Kidney epithelial cell (primary cell): ENCODE data around the gene PPP1R14C. TPM values are rescaled to one million over a fixed set of nuclear protein-coding genes. Genes with fewer than 3 reads are reported as not detected.

Source experiments
- DNase-seq: peaks from one replicate; pipeline ENCODE4 v3.0.0-alpha.2; 2010; ENCODE audit warnings: low read depth
- H3K27me3 ChIP-seq: 2 replicates; pipeline ENCODE4 v1.6.0; 2011; ENCODE audit warnings: low read length; ENCODE audit not compliant: control insufficient read depth, insufficient read depth
- H3K36me3 ChIP-seq: 2 replicates; pipeline ENCODE4 v1.5.1; 2011; ENCODE audit warnings: low read length; ENCODE audit not compliant: control insufficient read depth, insufficient read depth
- H3K4me3 ChIP-seq: 2 replicates; pipeline ENCODE4 v1.5.1; 2011; ENCODE audit warnings: low read depth, mild to moderate bottlenecking, control low read depth, low read length
- total RNA-seq: library from RNA; depleted of rRNA; stranded (reverse); fragments of >200 nt; gene quantifications from 2 replicates; pipeline ENCODE4 v1.2.3, GENCODE V29; 2015
- TF ChIP-seq, protein P1 (sequence below): IDR thresholded peaks from 2 replicates; pipeline ENCODE4 v1.5.1; 2011; ENCODE audit warnings: mild to moderate bottlenecking, moderate library complexity, low read length, control low read depth, inconsistent platforms; ENCODE audit not compliant: insufficient read depth, poor library complexity, severe bottlenecking

The PPP1R14C gene
- total RNA-seq, 1 donor from 2014 or later, result 45.5 TPM

DNA sequence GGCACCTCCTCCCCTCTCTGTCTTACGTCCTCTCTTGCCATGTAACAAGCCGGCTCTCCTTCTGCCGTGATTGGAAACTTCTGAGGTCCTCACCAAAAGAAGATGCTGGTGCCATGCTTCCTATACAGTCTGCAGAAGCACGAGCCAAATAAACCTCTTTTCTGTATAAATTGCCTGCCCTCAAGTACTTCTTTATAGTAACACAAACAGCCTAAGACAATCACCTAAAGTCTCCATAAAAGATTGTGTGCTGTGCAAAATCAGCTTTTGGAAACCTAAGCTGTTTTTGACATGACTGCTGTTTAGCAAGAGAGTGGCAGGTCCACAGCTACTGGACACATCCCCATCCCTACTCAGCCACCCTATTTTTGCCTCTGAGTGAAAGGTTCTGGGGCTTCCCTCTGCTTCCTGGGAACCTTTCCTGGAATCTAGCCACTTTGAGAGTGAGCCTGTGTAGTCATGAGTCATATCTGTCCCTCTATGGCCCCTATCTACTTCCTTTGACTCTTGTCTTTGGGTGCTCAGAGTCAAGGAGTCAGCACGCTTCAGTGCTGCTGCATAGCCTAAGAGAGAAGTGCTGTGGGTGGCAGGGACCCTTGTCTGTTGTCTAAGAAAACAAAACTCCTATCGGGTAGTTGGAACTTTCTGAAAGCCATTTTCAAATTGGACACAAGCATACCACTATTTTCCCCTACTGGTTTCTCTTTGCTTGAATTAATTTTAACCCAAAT, 110.0 kb downstream of the PPP1R14C start:
- TF ChIP-seq, protein P1, sequence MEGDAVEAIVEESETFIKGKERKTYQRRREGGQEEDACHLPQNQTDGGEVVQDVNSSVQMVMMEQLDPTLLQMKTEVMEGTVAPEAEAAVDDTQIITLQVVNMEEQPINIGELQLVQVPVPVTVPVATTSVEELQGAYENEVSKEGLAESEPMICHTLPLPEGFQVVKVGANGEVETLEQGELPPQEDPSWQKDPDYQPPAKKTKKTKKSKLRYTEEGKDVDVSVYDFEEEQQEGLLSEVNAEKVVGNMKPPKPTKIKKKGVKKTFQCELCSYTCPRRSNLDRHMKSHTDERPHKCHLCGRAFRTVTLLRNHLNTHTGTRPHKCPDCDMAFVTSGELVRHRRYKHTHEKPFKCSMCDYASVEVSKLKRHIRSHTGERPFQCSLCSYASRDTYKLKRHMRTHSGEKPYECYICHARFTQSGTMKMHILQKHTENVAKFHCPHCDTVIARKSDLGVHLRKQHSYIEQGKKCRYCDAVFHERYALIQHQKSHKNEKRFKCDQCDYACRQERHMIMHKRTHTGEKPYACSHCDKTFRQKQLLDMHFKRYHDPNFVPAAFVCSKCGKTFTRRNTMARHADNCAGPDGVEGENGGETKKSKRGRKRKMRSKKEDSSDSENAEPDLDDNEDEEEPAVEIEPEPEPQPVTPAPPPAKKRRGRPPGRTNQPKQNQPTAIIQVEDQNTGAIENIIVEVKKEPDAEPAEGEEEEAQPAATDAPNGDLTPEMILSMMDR, result no peak
- DNase-seq, result no peak

DNA sequence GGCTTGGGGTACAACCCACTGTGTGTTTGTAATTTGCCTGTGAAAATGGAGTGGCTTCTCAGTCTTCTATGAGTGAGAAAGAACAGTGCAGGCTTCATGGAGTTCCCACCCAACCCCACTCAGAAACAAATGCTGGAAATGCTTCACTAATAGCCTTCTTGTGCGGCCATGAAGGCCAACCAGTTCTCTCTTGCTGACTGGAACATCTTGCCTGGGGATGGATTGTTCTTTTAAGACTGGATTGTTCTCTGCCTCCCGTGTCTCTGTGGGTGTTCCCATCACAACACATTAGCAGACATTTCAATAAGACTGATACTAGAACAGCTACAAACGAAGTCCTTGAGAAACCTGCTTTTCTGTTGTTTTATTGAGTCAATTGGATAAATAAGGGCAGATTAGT, 110.6 kb downstream of the PPP1R14C start:
- no peaks in the 10 kb centered on the region for H3K36me3 ChIP-seq
- TF ChIP-seq, protein P1, result no peak
- H3K27me3 ChIP-seq, result no peaks in the 10 kb centered on the region
- DNase-seq, result no peak
- H3K4me3 ChIP-seq, result no peak overlapping the region

More for the DNA sequence above, 110.0 kb downstream of the PPP1R14C start:
- no peaks in the 10 kb centered on the region for H3K27me3 ChIP-seq
- H3K36me3 ChIP-seq, result no peaks in the 10 kb centered on the region
- no peak overlapping the region for H3K4me3 ChIP-seq

DNA sequence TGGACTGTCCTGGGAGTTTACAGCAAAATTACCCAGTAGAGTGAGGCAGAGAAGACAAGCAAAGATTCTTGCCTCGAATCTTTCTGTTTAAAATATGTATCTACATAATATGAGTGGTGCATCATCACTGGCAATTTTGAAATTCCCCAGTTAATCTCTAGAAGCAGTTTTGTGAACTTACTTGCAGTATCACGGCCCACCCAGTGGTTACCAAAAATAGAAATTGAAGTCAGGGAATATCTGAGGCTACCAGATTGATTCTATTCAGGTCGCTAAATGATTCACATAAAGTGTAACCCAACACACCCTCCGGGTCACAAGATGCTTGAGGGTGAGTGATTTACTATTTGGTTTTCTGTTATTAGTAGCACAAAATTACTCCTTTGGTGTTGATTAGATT, 111.9 kb downstream of the PPP1R14C start:
- Histone ChIP-seq H3K4me3 (no peak overlapping the region), H3K27me3 (no peaks in the 10 kb centered on the region), H3K36me3 (no peaks in the 10 kb centered on the region)
- no peak for DNase-seq
- TF ChIP-seq, protein P1, result no peak

DNA sequence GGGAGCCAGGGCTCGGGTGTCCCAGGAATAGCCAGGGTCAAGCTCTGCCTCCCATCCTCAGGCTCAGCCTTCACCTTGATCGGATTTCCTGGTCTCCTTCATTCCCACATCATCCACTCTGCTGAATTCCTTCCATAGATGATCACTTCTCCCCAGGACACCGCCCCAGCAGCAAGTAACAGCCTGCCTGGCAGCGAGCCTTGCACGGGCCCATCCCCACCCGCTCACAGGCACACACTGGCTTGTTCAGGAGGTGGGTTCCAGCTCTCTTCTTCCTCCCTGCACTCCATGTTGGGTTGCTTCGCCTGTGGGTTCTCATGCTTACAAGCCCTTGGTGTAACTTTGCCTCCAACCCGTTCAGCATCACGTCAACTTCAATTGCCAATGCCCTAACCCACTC, 113.0 kb downstream of the PPP1R14C start:
- no peaks in the 10 kb centered on the region for H3K36me3 ChIP-seq
- H3K4me3 ChIP-seq, result no peak overlapping the region
- TF ChIP-seq, protein P1, result no peak
- no peak for DNase-seq
- no peaks in the 10 kb centered on the region for H3K27me3 ChIP-seq

DNA sequence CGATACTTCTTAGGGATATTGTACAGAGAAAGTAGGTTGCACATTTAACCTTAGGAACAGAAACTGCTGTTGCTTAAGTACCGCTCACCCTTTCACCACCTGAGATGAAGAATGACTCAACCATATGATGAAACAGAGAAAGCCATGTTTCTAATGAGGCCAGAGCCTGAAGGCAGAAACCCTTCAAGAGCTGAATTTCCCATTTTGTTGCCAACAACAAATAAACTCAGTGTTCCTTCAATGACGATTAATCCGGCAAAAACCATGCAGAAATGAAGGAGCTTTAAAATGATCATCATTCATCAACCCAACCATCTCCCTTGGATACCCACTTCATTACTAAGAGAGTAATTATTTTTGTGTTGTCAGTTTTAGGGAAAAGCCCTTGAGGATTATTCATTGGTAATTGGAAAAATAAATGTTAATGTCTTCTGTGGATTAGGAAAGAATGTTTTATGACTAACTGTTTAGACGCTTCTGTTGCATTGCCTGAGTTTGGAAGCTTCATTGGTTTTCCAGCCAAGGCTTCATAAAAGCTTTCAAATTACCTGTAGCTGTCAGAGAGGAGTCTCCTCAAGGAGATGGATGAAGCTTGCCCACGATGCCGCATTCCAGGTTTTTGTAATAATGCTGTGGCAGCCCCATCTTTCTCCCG, 113.9 kb downstream of the PPP1R14C start:
- no peaks in the 10 kb centered on the region for H3K27me3 ChIP-seq
- no peak overlapping the region for H3K4me3 ChIP-seq
- DNase-seq, result peak; percentile 60
- H3K36me3 ChIP-seq, result no peaks in the 10 kb centered on the region
- TF ChIP-seq, protein P1, result no peak
